ENCODE measurements around the gene ADIRF. TPM values are rescaled to one million over a fixed set of nuclear protein-coding genes. Genes with fewer than 3 reads are reported as not detected.
"Not testable (repeated sequence)": the region's sequence is repeated elsewhere in the genome, so short reads cannot be mapped to it uniquely, and the experiment has no call there.

ADIRF gene
- total RNA-seq, 2 experiments from 2014 or later, result not detected

- H3K27ac Mint-ChIP-seq, result no peak overlapping the region
- peaks cover 6% of the 10 kb centered on the region for H3K27me3 Mint-ChIP-seq
- CTCF ChIA-PET, result interaction anchor here (0.8 to 2.5 kb wide), 3 partner anchors 8 to 14 kb away, joined by 3 to 9 read pairs (median 4); no protein-coding TSS in a partner anchor
- no peaks in the 10 kb centered on the region for H3K36me3 Mint-ChIP-seq
- no peak overlapping the region for H3K4me3 Mint-ChIP-seq
- peaks cover 2% of the 10 kb centered on the region for H3K9me3 Mint-ChIP-seq (ENCODE audit: low read depth)
- H3K4me1 Mint-ChIP-seq, result peaks cover 5% of the 10 kb centered on the region
- DNase-seq, result no peak
- ATAC-seq, result no peak
Measured at GRCh38 chr10:86952106-86952505, 16.2 kb upstream of the ADIRF start.

GRCh38 chr10:86952697-86953096 lies 15.6 kb upstream of the ADIRF start:
- not testable (repeated sequence) for H3K36me3 Mint-ChIP-seq; H3K9me3 Mint-ChIP-seq (ENCODE audit: low read depth); H3K27me3 Mint-ChIP-seq; H3K4me1 Mint-ChIP-seq; DNase-seq; H3K27ac Mint-ChIP-seq; ATAC-seq; H3K4me3 Mint-ChIP-seq
- CTCF ChIA-PET, result interaction anchor here (0.8 to 2.5 kb wide), 3 partner anchors 8 to 14 kb away, joined by 3 to 9 read pairs (median 4); no protein-coding TSS in a partner anchor

GRCh38 chr10:86953747-86954680 lies 14.3 kb upstream of the ADIRF start:
- Mint-ChIP-seq H3K27me3 (no peaks in the 10 kb centered on the region), H3K27ac (no peak overlapping the region), H3K9me3 (ENCODE audit: low read depth) (peaks cover 2% of the 10 kb centered on the region), H3K4me3 (no peak overlapping the region), H3K4me1 (peaks cover 7% of the 10 kb centered on the region), H3K36me3 (no peaks in the 10 kb centered on the region)
- ATAC-seq (no peak), DNase-seq (no peak)
- CTCF ChIA-PET, result interaction anchor here (1.1 kb wide), 1 partner anchor 15 kb away, joined by 3 read pairs; no protein-coding TSS in a partner anchor

GRCh38 chr10:86954681-86955500 lies 13.4 kb upstream of the ADIRF start:
- Mint-ChIP-seq H3K4me1 (peaks cover 7% of the 10 kb centered on the region), H3K27ac (no peak overlapping the region)
- DNase-seq, result no peak

GRCh38 chr10:86955501-86956194 lies 12.6 kb upstream of the ADIRF start:
- no peaks in the 10 kb centered on the region for H3K36me3 Mint-ChIP-seq
- peaks cover 2% of the 10 kb centered on the region for H3K9me3 Mint-ChIP-seq (ENCODE audit: low read depth)
- DNase-seq (no peak), ATAC-seq (no peak)
- CTCF ChIA-PET, result interaction anchor here (0.8 kb wide), 1 partner anchor 17 kb away, joined by 4 read pairs; no protein-coding TSS in a partner anchor
- H3K4me3 Mint-ChIP-seq, result no peak overlapping the region
- H3K4me1 Mint-ChIP-seq, result peaks cover 5% of the 10 kb centered on the region
- no peak overlapping the region for H3K27ac Mint-ChIP-seq
- no peaks in the 10 kb centered on the region for H3K27me3 Mint-ChIP-seq

More at GRCh38 chr10:86954681-86955500, 13.4 kb upstream of the ADIRF start:
- H3K9me3 Mint-ChIP-seq (ENCODE audit: low read depth), result peaks cover 2% of the 10 kb centered on the region
- H3K4me3 Mint-ChIP-seq, result no peak overlapping the region
- no peaks in the 10 kb centered on the region for H3K27me3 Mint-ChIP-seq
- no peak for ATAC-seq
- CTCF ChIA-PET, result interaction anchor here (0.8 to 1.1 kb wide), 2 partner anchors 16 kb away, joined by 3 to 4 read pairs; no protein-coding TSS in a partner anchor
- no peaks in the 10 kb centered on the region for H3K36me3 Mint-ChIP-seq

GRCh38 chr10:86956195-86956847 lies 12.0 kb upstream of the ADIRF start:
- H3K27me3 Mint-ChIP-seq, result no peaks in the 10 kb centered on the region
- DNase-seq, result no peak
- CTCF ChIA-PET, result interaction anchor here (2.3 kb wide), 1 partner anchor 11 kb away, joined by 12 read pairs; no protein-coding TSS in a partner anchor
- peaks cover 2% of the 10 kb centered on the region for H3K9me3 Mint-ChIP-seq (ENCODE audit: low read depth)
- H3K4me1 Mint-ChIP-seq, result peaks cover 5% of the 10 kb centered on the region
- H3K27ac Mint-ChIP-seq, result no peak overlapping the region
- H3K4me3 Mint-ChIP-seq, result no peak overlapping the region
- ATAC-seq, result no peak
- no peaks in the 10 kb centered on the region for H3K36me3 Mint-ChIP-seq

GRCh38 chr10:86956848-86957448 lies 11.3 kb upstream of the ADIRF start:
- no peaks in the 10 kb centered on the region for H3K36me3 Mint-ChIP-seq
- peaks cover 5% of the 10 kb centered on the region for H3K4me1 Mint-ChIP-seq
- H3K27ac Mint-ChIP-seq, result no peak overlapping the region
- ATAC-seq (no peak), DNase-seq (no peak)
- H3K27me3 Mint-ChIP-seq, result no peaks in the 10 kb centered on the region
- peaks cover 1% of the 10 kb centered on the region for H3K9me3 Mint-ChIP-seq (ENCODE audit: low read depth)
- no peak overlapping the region for H3K4me3 Mint-ChIP-seq
- CTCF ChIA-PET, result interaction anchor here (2.3 kb wide), 1 partner anchor 10 kb away, joined by 12 read pairs; no protein-coding TSS in a partner anchor

- H3K27me3 Mint-ChIP-seq, result no peaks in the 10 kb centered on the region
Measured at GRCh38 chr10:86957471-86958115, 10.7 kb upstream of the ADIRF start, which contains the start of gene MMRN2. TSS of gene MMRN2 (minus strand) at chr10:86957615. CDS start at chr10:86957541, 74 bp downstream.

GRCh38 chr10:86958116-86958900 lies 10.0 kb upstream of the ADIRF start, which contains the start of gene SNCG:
TSS of gene SNCG (plus strand) at chr10:86958599. CDS start at chr10:86958698, 99 bp downstream.
- DNase-seq (no peak), ATAC-seq (no peak)
- H3K27me3 Mint-ChIP-seq, result no peaks in the 10 kb centered on the region
- H3K9me3 Mint-ChIP-seq (ENCODE audit: low read depth), result no peaks in the 10 kb centered on the region
- CTCF ChIA-PET, result interaction anchor here (2.3 kb wide), 2 partner anchors 9 to 10 kb away, joined by 9 to 12 read pairs; no protein-coding TSS in a partner anchor
- H3K4me1 Mint-ChIP-seq, result peaks cover 5% of the 10 kb centered on the region
- no peak within 1 kb of the TSS for H3K27ac Mint-ChIP-seq
- no peaks in the 10 kb centered on the region for H3K36me3 Mint-ChIP-seq
- H3K4me3 Mint-ChIP-seq, result no peak within 1 kb of the TSS

More at GRCh38 chr10:86957471-86958115, 10.7 kb upstream of the ADIRF start, which contains the start of gene MMRN2:
- DNase-seq, result no peak
- Mint-ChIP-seq H3K4me3 (no peak within 1 kb of the TSS), H3K27ac (no peak within 1 kb of the TSS), H3K4me1 (peaks cover 5% of the 10 kb centered on the region), H3K9me3 (ENCODE audit: low read depth) (no peaks in the 10 kb centered on the region), H3K36me3 (no peaks in the 10 kb centered on the region)
- ATAC-seq, result no peak
- CTCF ChIA-PET, result interaction anchor here (2.3 kb wide), 2 partner anchors 9 to 10 kb away, joined by 9 to 12 read pairs; no protein-coding TSS in a partner anchor

- ATAC-seq (no peak), DNase-seq (no peak)
- Mint-ChIP-seq H3K27me3 (no peaks in the 10 kb centered on the region), H3K27ac (no peak overlapping the region), H3K4me3 (no peak overlapping the region), H3K36me3 (no peaks in the 10 kb centered on the region), H3K9me3 (ENCODE audit: low read depth) (no peaks in the 10 kb centered on the region), H3K4me1 (peaks cover 5% of the 10 kb centered on the region)
- CTCF ChIA-PET, result interaction anchor here (1.9 to 2.3 kb wide), 3 partner anchors 8 to 17 kb away, joined by 4 to 12 read pairs (median 9); no protein-coding TSS in a partner anchor
Measured at GRCh38 chr10:86958901-86959736, 9.2 kb upstream of the ADIRF start.

All from activated CD8-positive, alpha-beta memory T cell treated with anti-CD3 and anti-CD28 coated beads, Interleukin-2, amount 10 ng/mL, durations not matched to agents 7 days and 5 days (primary cell).